ENCODE data around the gene CRYGC.

Gene CRYGC

DNA sequence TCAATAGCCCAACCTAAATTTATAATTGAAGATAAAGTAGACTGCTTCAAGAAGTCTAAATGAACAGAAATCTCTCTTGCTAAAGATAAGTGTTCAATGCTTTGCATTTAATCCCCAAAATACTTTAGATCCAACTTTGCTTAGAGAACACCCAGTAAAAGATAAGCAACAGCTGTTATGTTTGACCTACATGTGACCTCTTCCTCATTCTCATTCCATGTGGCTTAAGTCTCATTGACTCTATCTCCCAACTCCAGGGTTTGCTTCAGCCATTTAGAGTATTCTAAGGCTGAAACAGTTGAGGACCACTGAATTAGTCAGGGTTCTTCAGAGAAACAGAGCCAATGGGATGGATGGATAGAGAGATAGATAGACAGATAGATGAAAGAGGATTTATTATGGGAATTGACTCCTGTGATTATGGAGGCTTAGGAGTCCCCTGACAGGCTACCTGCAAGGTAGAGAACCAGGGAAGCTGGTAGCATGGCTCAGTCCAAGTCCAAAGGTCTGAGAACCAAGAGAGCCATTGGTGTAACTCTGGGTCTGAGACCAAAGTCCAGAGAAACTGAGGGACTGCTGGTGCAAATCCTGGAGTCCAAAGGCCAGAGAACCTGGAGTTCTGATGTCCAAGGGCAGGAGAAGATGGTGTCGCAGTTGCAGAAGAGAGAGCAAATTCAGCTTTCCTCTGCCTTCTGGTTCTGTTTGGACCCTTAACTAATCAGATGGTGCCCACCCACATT is 37.4 kb downstream of the CRYGC start:
- no peak for DNase-seq

DNA sequence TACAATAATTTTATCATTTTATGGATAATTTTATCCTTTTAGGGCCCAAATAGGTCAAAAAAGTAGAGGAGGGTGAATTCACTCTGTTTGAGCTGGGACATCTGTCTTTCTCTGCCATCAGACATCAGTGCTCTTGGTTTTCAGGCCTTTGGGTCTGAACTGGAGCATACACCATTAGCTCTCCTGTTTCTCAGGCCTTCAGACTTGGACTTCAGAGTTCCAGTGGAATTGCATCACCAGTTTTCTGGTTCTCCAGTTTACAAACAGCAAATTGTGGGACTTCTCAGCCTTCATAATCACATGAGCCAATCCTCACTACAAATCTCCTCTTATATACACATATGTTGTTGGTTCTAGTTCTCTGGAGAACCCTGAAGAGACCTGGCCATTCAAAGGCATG is 39.2 kb downstream of the CRYGC start:
- no peak for DNase-seq

DNA sequence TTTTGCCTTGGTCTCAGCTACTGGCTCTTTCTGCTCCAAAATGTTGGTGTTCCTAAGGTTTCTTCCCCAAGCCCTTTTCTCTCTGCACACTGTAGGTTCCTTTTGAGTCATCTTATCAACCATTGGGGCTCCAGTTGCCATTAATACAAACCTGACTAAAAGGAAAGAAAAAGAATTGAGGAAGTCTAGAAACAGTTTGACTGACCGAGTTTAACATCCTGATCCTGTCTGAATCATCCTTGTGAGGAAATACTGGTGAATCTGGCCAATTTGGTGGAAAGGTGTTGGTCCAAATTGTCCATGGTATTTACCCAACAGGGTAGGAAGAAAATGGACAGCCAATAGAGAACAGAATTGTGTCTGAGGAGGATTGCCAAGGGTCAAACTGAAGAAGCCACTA is 43.6 kb downstream of the CRYGC start:
- DNase-seq, result no peak

DNA sequence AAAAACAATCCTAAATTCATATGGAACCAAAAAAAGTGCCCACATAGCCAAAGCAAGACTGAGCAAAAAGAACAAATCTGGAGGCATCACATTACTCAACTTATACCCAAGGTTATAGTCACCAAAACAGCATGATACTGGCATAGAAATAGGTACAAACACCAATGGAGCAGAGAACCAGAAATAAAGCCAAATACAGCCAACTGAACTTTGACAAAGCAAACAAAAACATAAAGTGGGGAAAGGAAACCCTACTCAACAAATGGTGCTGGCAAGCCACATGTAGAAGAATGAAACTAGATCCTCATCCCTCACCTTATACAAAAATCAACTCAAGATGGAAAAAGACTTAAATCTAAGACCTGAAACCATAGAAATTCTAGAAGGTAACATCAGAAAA is 45.8 kb downstream of the CRYGC start:
- DNase-seq, result no peak

Measured in activated T-cell treated with anti-CD3 and anti-CD28 coated beads, Interleukin-2, amount 50 U/mL, for 48 hours (primary cell).